HG03045 (cell line): ENCODE data around the gene CDHR5.

ENCODE experiments used
- ATAC-seq: cut with Tn5 transposase; IDR thresholded peaks from one replicate; pipeline ENCODE4 v1.9.1; 2021; ENCODE audit warnings: mild to moderate bottlenecking, moderate library complexity; ENCODE audit not compliant: unreplicated experiment

CDHR5 gene

DNA sequence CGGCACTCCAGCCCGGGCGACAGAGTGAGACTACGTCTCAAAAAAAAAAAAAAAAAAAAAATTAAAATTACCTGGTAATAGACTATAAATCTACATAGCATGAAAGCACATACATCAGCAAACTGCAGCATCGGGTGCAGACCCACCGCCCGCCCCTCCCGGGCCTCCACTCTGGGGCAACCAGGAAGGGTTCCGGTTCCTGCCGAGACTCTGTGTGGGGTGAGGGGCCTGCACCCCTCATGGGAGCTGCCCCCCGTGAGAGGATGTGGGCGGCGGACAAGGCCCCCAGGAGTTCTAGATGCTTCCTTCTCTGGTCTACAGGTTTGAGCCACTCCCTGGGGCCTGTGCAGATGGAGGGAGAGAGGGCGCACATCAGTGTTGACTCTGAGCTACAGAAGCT, 21.5 kb upstream of the CDHR5 start:
- no peak for ATAC-seq

DNA sequence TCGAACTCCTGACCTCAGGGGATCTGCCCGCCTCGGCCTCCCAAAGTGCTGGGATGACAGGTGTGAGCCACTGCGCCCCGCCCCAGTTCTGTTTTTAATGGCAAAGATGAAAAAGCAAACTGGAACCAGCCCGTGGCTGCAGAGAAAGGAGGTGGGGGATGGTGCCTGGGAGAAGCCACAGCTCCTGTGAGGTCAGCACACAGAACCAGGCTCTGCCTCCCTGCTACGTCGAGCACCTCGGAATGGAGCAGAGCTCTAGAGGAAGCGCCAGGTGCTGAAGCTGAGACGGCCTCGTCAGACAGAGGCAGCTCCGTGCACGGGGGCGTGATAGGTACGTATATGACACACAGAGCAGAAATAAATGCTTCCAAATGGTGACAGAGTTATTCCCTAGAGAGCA, 20.8 kb upstream of the CDHR5 start:
- ATAC-seq, result no peak

DNA sequence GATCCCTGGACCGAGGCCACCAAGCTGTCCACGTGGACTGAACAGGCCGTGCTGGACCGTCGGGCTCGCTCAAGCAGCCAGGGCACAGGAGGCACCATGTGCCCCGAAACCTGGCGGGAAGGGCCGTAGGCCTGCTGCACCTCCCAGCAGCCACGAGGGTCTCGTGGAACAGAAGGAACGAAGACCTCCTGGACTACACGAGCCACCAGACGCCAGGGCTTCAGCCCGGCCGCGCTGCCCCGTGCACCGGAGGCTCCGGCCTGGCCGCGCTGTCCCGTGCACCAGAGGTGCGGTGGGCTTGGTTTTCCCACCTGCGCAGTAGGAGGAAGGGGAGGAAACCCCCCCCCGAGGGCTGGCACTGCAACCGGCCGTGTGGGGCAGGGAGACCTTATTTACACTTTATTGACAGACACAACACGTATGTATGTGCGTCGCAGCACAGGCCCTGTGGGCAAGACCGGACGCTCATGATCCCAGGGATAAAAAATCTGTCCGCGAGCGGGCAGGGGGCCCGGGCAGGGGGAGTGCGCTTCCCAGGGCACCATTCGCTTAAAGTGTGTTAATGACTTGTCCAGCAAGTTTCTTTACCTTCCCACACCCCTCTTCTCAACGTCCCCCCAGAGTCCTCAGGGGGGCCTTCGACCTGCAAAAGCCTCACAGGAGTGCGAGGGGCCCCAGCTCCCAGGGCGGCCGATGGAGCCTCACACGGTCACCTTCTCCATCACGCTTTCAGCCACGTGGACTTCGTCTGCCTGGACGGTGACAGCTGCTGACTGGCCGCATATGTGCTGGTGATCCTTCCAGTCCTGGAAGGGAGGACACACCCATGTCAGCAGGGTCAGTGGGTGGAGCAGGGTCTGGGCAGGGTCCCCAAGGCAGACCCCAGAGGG, 19.3 kb upstream of the CDHR5 start:
- ATAC-seq, result no peak

DNA sequence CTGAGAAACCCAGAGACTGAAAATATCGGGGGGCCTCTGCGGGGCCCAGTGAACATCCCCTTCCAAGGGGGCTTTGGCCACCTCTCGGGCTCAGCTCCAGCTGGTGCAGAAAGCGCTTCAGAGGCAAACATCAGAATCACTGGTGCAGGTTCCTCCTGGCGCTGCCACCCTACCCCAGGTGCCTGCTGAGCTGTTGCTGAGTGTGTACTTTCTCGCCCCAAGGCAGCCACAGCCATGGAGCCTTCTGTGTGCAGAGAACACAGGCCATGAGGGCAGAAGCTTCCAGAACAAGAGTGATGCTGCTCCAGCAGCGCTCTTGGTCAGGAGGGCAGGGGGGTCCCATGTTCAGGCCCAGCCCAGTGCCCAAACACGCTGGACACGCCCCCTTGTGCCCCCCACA, 18.6 kb upstream of the CDHR5 start:
- ATAC-seq, result no peak

DNA sequence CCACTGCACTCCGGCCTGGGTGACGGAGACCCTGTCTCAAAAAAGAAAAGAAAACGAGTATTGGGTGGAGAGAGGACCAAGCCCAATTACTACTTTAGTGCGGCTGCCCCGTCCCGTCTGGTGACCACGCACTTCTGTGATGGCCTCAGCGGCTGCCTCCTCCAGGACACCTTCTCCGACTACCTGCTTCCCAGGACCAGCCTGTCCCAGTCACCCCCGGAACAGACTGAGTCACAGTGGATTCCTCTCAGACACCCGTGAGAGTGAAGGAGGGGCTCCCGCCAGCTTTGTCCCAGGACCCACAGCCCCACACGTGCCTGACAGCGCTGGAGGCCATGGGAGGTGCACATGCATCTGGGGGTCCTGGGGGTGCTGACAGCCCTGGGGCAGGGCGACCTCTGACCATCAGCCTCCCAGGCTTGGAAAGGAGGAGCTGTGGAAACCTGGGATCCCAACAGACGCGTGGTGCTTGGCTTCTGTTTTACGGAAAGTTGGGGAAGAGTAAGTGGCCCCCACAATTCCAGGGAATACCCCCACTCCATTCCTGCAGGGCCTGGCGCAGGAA, 17.1 kb upstream of the CDHR5 start:
- ATAC-seq, result no peak

DNA sequence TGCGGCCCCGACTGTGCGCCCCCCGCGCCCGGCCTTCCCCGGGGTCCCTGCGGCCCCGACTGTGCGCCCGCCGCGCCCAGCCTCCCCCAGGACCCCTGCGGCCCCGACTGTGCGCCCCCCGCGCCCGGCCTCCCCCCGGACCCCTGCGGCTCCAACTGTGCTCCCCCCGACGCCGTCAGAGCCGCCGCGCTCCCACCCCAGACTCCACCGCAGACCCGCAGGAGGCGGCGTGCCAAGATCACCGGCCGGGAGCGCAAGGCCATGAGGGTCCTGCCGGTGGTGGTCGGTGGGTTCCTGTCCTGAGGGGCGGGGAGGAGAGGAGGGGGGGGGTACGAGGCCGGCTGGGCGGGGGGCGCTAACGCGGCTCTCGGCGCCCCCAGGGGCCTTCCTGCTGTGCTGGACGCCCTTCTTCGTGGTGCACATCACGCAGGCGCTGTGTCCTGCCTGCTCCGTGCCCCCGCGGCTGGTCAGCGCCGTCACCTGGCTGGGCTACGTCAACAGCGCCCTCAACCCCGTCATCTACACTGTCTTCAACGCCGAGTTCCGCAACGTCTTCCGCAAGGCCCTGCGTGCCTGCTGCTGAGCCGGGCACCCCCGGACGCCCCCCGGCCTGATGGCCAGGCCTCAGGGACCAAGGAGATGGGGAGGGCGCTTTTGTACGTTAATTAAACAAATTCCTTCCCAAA, 15.4 kb upstream of the CDHR5 start:
- ATAC-seq, result no peak

DNA sequence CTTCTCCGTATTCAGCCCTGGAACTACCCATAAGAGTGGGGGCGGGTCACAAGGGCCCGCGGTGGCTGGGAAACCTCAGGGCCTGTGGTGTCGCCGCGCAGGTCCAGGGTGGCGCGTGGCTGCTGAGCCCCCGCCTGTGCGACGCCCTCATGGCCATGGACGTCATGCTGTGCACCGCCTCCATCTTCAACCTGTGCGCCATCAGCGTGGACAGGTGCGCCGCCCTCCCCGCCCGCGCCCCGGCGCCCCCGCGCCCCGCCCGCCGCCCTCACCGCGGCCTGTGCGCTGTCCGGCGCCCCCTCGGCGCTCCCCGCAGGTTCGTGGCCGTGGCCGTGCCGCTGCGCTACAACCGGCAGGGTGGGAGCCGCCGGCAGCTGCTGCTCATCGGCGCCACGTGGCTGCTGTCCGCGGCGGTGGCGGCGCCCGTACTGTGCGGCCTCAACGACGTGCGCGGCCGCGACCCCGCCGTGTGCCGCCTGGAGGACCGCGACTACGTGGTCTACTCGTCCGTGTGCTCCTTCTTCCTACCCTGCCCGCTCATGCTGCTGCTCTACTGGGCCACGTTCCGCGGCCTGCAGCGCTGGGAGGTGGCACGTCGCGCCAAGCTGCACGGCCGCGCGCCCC, 14.7 kb upstream of the CDHR5 start:
- ATAC-seq, result no peak

DNA sequence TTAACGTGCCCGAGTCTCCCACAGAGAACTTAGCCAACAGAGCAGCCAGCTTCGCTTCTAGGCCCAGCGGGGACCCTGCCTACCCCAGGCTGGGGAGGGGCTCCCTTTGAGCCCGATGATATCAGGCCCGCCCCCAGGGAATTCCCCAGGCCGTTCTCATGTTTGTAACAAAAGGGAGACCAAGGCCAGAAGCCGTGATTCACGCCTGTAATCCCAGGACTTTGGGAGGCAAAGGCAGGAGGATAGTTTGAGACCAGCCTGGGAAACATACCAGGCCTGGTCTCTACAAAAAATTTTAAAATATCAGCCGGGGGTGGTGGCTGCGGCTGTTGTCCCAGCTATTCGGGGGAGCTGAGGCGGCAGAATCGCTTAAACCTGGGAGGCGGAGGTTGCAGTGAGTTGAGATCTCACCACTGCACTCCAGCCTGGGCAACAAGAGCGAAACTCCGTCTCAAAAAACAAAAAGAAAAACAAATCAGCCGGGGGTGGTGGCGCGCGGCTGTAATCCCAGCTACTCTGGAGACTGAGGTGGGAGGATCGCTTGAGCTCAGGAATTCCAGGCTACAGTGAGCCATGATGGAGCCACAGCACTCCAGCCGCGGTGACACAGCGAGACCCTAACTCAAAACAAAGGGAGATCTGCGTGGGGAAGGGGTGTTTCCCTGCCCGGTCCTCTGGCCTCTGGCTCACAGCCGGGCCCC, 14.0 kb upstream of the CDHR5 start:
- ATAC-seq, result no peak

DNA sequence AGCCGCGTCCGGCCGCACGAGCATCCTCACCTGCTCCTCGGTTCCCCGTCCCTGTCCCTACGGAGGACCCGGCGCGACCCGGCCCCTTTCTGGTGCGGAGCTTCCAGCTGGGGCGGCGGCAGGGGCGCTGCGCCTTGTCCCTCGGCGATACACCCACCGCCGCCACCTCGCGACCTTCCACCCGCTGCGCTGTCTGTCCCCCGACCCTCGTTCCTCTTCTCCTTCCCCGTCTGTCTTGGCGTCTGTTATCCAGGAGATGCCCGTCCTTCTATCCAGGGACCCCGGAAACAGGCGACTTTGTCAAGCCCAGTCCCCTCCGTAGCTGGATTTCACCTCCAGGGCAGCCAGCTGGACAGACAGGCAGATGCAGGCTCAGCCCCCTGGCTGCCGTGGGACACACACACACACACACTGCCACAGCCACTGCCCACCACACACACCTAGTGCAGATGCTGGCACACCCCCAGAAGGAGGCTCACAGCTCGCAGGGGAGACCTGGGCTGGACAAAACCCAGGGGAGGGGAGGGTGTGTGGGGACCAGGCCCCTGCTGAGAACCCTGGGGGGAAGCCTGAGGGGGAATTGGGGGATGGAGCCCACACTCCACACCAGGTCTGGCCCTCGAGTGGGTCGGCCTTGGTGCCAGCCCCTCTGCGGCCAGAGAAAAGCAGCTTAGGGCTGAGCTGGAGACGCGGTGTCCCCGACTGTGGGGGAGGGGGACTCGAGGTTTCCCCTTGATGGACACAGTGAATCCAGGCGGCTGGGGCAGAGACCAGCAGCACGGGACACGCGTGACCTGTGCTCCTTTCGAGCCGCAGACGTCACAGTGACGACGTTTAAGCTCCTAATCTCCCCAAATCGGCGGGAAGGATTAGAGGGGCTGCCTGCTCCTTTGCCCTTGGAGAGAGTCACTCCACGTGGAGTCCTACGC, 13.1 kb upstream of the CDHR5 start:
- ATAC-seq, result no peak

DNA sequence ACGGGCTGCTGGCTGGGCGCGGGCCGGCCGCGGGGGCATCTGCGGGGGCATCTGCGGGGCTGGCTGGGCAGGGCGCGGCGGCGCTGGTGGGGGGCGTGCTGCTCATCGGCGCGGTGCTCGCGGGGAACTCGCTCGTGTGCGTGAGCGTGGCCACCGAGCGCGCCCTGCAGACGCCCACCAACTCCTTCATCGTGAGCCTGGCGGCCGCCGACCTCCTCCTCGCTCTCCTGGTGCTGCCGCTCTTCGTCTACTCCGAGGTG, 12.5 kb upstream of the CDHR5 start:
- ATAC-seq, result no peak

DNA sequence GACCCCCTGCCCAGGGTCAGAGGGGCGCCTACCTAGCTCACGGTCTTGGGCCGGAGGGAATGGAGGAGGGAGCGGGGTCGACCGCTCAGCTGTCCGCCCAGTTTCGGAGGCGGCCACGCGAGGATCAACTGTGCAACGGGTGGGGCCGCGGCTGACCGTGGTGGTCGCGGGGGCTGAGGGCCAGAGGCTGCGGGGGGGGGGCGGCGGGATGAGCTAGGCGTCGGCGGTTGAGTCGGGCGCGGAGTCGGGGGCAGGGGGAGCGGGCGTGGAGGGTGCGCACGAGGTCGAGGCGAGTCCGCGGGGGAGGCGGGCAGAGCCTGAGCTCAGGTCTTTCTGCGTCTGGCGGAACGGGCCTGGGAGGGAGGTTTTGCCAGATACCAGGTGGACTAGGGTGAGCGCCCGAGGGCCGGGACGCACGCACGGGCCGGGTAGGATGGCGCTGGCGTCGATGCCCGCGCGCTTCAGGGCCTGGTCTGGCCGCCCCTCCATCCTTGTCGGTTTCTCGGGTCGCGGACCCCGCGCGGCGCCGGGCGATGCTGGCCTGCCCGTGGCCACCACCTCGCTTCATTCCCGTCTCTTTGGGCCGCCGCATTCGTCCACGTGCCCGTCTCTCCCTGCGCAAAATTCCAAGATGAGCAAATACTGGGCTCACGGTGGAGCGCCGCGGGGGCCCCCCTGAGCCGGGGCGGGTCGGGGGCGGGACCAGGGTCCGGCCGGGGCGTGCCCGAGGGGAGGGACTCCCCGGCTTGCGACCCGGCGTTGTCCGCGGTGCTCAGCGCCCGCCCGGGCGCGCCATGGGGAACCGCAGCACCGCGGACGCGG, 12.0 kb upstream of the CDHR5 start, which contains the start of gene DRD4:
Gene DRD4, plus strand, starts transcription at position 759 of the 822 bp plus-strand sequence. Its CDS starts 36 bp downstream, at position 795.
- no peak for ATAC-seq

DNA sequence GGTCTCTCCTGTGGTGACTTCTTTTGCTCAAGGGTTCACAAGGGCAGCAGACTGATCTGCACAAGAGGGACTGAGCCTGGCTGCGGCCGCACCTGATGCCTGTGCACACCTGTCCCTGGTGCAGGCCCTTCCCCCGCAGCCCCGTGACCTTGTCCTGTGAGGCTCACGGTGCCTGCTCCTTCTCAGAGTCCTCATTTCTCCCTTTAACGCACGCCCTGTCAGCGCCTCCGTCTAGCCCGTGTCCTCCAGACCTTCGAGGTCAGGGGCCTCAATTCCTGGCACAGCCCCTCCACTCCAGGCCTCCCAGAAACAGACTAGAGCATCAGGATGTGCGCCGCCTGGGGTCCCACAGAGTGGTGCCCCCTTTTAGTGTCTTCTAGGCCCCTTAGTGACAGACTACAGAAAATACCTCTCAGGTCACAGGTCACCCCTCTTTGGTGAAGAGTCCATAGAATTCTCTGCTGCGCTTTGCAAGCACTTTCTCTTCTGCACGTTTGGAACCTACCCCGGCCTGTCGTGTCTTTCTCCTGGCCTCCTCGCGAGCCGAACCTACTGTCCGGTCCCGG, 11.3 kb upstream of the CDHR5 start:
- ATAC-seq, result no peak

DNA sequence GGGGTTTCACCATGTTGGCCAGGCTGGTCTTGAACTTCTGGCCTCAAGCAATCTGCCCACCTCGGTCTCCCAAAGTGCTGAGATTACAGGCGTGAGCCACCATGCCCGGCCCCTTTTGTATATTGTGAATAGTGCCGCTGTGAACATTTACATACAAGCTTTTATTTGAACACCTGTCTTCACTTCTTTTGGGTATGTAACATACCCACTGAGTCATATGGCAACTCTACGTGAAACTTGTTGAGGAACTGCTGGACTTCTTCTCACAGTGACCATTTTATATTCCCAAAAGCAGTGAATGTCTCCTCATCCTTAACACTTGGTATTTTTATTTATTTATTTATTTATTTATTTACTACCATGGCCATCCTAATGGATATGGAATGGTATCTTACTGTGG, 6.1 kb upstream of the CDHR5 start:
- no peak for ATAC-seq

DNA sequence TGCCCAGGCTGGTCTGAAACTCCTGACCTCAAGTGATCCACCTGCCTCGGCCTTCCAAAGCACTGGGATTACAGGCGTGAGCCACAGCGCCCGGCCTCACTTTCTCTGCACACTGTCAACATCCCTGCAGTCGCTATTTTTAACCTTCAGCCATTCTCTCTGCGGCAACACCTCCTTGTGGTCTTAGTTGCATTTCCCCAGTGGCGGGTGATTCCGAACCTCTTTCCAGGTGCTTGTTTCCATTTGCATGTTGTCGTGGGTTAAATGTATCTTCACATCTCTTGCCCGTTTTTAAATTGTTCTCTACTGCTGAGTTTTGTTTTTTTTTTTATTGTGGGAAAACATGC, 4.5 kb upstream of the CDHR5 start:
- no peak for ATAC-seq

DNA sequence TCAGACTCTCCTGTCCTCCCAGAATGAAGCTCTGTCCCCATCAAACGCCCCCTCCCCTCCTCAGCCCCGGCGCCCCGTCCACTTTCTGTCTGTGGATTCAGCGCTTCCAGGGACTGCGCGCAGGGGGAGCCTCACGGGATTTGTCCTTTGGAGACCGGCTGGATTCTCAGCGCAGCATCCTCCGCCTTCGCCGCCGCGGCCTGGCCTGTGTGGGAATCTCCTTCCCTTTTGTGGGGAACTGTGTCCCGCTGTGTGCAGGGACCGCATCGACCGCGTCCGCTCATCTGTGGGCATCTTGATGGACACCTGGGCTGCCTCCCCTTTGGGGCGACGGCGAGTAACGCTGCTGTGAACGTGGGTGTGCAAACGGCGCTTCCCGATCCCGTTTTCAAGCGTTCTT, 3.3 kb upstream of the CDHR5 start:
- ATAC-seq, result no peak

DNA sequence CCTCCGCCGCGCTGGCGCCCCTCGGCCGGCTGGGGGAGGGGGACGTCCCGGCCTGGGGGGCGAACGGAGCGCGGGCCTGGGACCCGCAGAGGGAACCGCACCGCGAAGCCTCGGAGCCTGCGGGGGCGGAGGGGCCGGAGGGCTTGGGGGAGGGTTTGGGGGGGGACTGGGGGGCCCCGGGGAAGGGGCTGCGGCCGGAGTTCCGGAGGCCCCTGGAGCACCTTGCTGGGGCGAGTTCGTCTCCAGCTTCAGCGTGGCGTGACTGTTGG, 2.5 kb upstream of the CDHR5 start:
- no peak for ATAC-seq

DNA sequence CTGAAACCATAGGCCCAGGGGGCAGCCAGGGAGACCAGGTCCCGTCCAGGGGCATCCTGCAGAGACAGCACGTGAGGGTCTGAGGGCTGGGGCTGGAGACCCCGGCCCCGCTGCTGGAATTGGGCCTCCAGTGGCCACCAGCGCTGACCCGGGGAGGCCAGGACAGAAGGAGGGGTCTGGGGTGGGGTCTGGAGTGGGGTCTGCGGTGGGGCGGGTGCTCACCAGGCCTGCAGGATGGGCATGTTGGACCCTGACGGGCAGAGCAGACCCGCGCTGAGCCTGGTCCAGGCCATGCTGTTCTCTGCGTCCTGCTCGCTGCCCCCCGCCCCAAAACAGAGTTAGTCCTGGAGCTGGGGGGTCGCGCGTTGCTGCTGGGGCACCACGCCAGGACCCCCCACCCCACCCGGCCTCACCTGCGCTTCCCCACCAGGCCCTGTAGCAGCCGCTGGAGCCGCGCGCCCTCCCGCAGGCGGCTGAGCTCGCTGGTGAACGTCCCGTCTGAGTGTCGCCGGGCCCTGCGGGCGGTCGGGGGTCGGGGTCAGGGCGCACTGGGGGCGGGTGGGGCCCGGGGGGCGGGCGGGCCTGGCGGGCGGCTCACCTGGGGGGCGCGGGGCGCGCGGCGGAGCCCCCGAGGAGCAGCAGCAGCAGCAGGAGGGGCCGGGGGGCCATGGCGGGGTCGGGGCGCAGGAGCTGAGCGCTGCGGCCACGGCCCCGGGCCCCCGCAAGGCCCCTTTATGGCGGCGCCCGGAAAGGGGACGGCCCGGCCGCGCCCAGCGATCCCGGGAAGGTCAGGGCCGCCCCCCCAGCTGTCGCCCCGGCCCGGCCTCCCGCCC, 1.9 kb upstream of the CDHR5 start, which contains the start of gene SCT:
Gene SCT, minus strand, starts transcription at position 707 of the 833 bp plus-strand sequence. Its CDS starts 38 bp downstream, at position 669.
- ATAC-seq, result no peak

DNA sequence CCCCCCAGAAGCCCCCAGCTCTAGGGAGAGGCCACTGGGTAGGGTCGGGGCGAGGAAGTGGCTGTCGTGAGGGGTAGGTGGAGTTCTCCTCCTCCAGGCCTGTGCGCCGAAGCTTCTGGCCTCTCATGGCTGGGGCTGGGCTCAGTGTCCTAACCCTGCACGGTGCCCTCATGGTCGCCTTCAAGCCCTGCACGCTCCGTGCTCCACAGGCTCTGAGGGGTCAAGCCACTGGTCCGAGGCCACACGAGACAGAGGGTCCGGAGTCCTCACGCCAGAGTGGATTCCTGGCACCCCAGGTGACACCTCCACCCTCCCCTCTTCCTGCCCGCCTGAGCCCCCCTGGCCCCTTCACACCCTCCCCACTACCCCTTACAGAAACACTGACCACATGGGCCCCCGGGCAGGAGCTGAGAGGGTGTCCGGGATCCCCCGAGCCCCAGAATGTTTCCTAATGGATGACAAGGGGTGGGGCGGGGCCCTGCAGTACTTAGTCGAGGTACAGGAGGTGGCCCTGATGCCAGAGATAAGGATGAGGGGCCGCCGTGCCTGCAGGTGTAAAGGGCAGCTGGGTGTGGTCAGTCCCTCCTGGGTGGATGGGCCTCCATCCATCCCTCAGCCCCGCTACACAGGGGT, 997 bp upstream of the CDHR5 start:
- no peak for ATAC-seq
